SK-N-SH (cell line): ENCODE results near the gene C17orf50. TPM values are rescaled to one million over a fixed set of nuclear protein-coding genes. Genes with fewer than 3 reads are reported as not detected.

ENCODE experiments used
- CTCF ChIA-PET: fragments of 300-600, 350-600 bp; formaldehyde crosslinking; extraction: SDS; loops from one replicate; lab custom pipeline; 2021; lab: Yijun Ruan, JAX
- POLR2A ChIA-PET: fragments of 350-600 bp; sonication (Branson Sonifier 250); formaldehyde crosslinking; extraction: SDS; loops from one replicate; lab custom pipeline; 2020; ENCODE audit warnings: antibody characterized with exemption, inconsistent platforms; lab: Yijun Ruan, JAX
- DNase-seq: peaks from one replicate; pipeline ENCODE4 v3.0.0; 2012
- H2AFZ ChIP-seq: fragments of 200-600 bp; sonication (generic); 2 replicates; pipeline ENCODE4 v1.8.1; 2016; ENCODE audit warnings: antibody characterized with exemption, mild to moderate bottlenecking, low read depth
- H3F3A ChIP-seq: fragments of 200-600 bp; sonication (generic); replicated peaks from 2 replicates; pipeline ENCODE3; 2016; ENCODE audit warnings: antibody characterized with exemption, mild to moderate bottlenecking; ENCODE audit not compliant: insufficient read depth
- H3K27ac ChIP-seq, 2 experiments: fragments of 200-500 bp in 1 of 2; fragments of 200-600 bp in 1 of 2; sonication (Bioruptor generic) in 1 of 2; sonication (generic), shearing (Covaris generic) in 1 of 2; 2 replicates each; pipeline versions ENCODE4 v1.5.1 to v1.6.1; 2014 to 2016; ENCODE audit warnings: low read depth in 2 of 2, inconsistent platforms in 1 of 2, low read length in 1 of 2, mild to moderate bottlenecking in 1 of 2, mixed read lengths in 1 of 2
- H3K27me3 ChIP-seq: fragments of 200-600 bp; sonication (generic), shearing (Covaris generic); 2 replicates; pipeline ENCODE4 v1.6.1; 2016; ENCODE audit warnings: mixed run types; ENCODE audit not compliant: insufficient read depth
- H3K36me3 ChIP-seq, 2 experiments: fragments of 200-500 bp in 1 of 2; fragments of 200-600 bp in 1 of 2; sonication (Bioruptor generic) in 1 of 2; sonication (generic) in 1 of 2; replicated peaks in 1 of 2; 2 replicates each; pipeline versions ENCODE3 to v1.5.1; 2014 to 2016; ENCODE audit warnings: low read length in 1 of 2, mild to moderate bottlenecking in 1 of 2; ENCODE audit not compliant: insufficient read depth in 2 of 2, control insufficient read depth in 1 of 2
- H3K4me1 ChIP-seq, 2 experiments: fragments of 200-500 bp in 1 of 2; fragments of 200-600 bp in 1 of 2; sonication (Bioruptor generic) in 1 of 2; sonication (generic), shearing (Covaris generic) in 1 of 2; 2 replicates each; pipeline versions ENCODE4 v1.5.1 to v1.6.1; 2014 to 2016; ENCODE audit warnings: low read depth in 1 of 2, low read length in 1 of 2, mixed run types in 1 of 2; ENCODE audit not compliant: insufficient read depth in 2 of 2, control insufficient read depth in 1 of 2
- H3K4me2 ChIP-seq: fragments of 200-600 bp; sonication (generic), shearing (Covaris generic); 2 replicates; pipeline ENCODE4 v1.6.1; 2017; ENCODE audit warnings: mixed run types
- H3K4me3 ChIP-seq, 2 experiments: fragments of 200-500 bp in 1 of 2; fragments of 200-600 bp in 1 of 2; sonication (Bioruptor generic) in 1 of 2; sonication (generic), shearing (Covaris generic) in 1 of 2; 2 replicates each; pipeline versions ENCODE4 v1.5.1 to v1.8.1; 2014 to 2016; ENCODE audit warnings: low read depth in 2 of 2, inconsistent platforms in 1 of 2, low read length in 1 of 2, mild to moderate bottlenecking in 1 of 2, mixed read lengths in 1 of 2, moderate library complexity in 1 of 2
- H3K79me2 ChIP-seq: fragments of 200-600 bp; sonication (generic); 2 replicates; pipeline ENCODE4 v1.8.1; 2017; ENCODE audit warnings: mild to moderate bottlenecking; ENCODE audit not compliant: insufficient read depth
- H3K9ac ChIP-seq: fragments of 200-600 bp; sonication (generic); 2 replicates; pipeline ENCODE4 v1.6.1; 2017; ENCODE audit warnings: mixed run types
- H3K9me2 ChIP-seq: fragments of 200-600 bp; sonication (generic); 2 replicates; pipeline ENCODE4 v1.6.1; 2017; ENCODE audit warnings: mixed run types
- H3K9me3 ChIP-seq: fragments of 200-600 bp; sonication (generic); 2 replicates; pipeline ENCODE4 v1.6.1; 2017; ENCODE audit warnings: mixed run types, mild to moderate bottlenecking, moderate library complexity
- H4K20me1 ChIP-seq: fragments of 200-600 bp; sonication (generic); 2 replicates; pipeline ENCODE4 v1.6.1; 2017; ENCODE audit warnings: mild to moderate bottlenecking, mixed run types; ENCODE audit not compliant: insufficient read depth
- ELF1 ChIP-seq: IDR thresholded peaks from 2 replicates; pipeline ENCODE4 v1.4.0; 2012
- EZH2phosphoT487 ChIP-seq: fragments of 200-600 bp; sonication (generic); IDR thresholded peaks from 2 replicates; pipeline ENCODE4 v1.6.1; 2017; ENCODE audit warnings: low read depth, mixed run types, mild to moderate bottlenecking, antibody characterized with exemption, moderate library complexity, borderline replicate concordance
- FOSL2 ChIP-seq: IDR thresholded peaks from 2 replicates; pipeline ENCODE4 v1.4.0; 2012; ENCODE audit warnings: low read depth, mild to moderate bottlenecking, moderate library complexity, borderline replicate concordance
- FOXM1 ChIP-seq: IDR thresholded peaks from 2 replicates; pipeline ENCODE4 v1.4.0; 2012; ENCODE audit warnings: low read depth, mild to moderate bottlenecking
- MXI1 ChIP-seq: IDR thresholded peaks from 2 replicates; pipeline ENCODE4 v1.6.1; 2012; ENCODE audit warnings: mild to moderate bottlenecking, low read depth, low read length, improper control_type of control experiment
- NRF1 ChIP-seq: IDR thresholded peaks from 2 replicates; pipeline ENCODE4 v1.6.1; 2012; ENCODE audit warnings: low read depth, mild to moderate bottlenecking, low read length
- RAD21 ChIP-seq: IDR thresholded peaks from 2 replicates; pipeline ENCODE4 v1.6.1; 2012; ENCODE audit warnings: mild to moderate bottlenecking, low read length
- RXRA ChIP-seq: IDR thresholded peaks from 2 replicates; pipeline ENCODE4 v1.4.0; 2012; ENCODE audit warnings: low read depth, mild to moderate bottlenecking, borderline replicate concordance
- TAF1 ChIP-seq: IDR thresholded peaks from 2 replicates; pipeline ENCODE4 v1.6.1; 2012; ENCODE audit warnings: low read depth, mild to moderate bottlenecking, low read length, moderate library complexity, borderline replicate concordance
- WGBS: methylation state at CpG from one replicate; pipeline ENCODE4 v1.1.6; 2017; ENCODE audit warnings: low lambda C conversion rate; 5-methylcytosine and 5-hydroxymethylcytosine counted together
- polyA plus RNA-seq, 3 experiments: library from polyadenylated mRNA; depleted of rRNA; stranded (reverse); fragments of >200 nt; gene quantifications; 2 replicates each; pipeline ENCODE4 v1.2.3, GENCODE V29; 2012
- TF ChIP-seq, protein P1 (sequence below): fragments of 200-600 bp; sonication (generic); IDR thresholded peaks from 2 replicates; pipeline ENCODE4 v1.6.1; 2017; ENCODE audit warnings: antibody characterized with exemption, mild to moderate bottlenecking, moderate library complexity
- TF ChIP-seq, protein P2 (sequence below): fragments of 150-350 bp; IDR thresholded peaks from 2 replicates; pipeline ENCODE4 v1.6.1; 2016; ENCODE audit warnings: mild to moderate bottlenecking, low read depth, low read length
- TF ChIP-seq, protein P3 (sequence below): IDR thresholded peaks from 2 replicates; pipeline ENCODE4 v1.4.0; 2012; ENCODE audit warnings: low read depth, borderline replicate concordance

C17orf50 gene
- polyA plus RNA-seq, 1 of the 3 experiments (the other 2 are of a cell fraction), result 0.05 TPM

DNA sequence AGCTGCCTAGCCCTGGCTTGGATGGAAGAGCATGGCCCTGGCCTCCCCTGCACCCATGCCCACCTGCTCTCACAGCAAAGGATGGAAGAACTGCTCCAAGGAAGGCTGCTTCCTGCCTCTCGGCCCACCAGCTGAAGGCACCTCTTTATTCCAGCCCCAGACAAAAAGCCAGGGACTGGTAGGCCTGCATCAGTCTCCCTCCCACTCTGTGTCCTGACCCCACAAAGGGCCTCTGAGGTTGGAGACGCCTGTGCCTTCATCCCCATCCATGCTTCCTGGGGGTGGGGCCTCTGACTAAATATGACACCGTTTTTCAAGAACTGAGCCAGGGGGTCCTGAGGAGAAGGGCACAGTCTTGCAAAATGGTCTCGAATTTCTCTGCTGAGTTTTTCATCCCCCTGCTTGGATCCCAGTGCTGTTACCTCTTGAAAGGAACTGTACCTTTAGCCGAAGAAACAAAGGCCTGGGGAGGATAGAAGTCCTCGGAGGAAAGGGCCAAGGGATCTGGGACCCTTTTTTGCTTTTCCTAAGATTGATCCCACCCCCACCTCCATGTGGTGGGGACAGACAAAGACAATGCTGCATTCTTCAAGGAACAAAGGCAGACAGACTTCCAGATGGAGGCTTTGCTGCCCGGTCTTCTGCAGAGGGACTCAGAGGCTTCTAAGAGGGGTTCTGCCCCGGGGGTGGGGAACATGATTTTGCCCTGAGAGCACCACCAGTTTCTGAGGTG is 5.2 kb downstream of the C17orf50 start:
- Histone ChIP-seq H3K27ac (peak overlapping the region in 1 of 2 experiments; percentile 19; a peak in 1 of 4 replicates), H4K20me1 (no peaks in the 10 kb centered on the region), H3K4me1 (peaks cover 0 to 15% of the 10 kb centered on the region in 2 experiments; a peak in 1 of 4 replicates), H3K79me2 (no peaks in the 10 kb centered on the region), H3K9ac (no peak overlapping the region), H3K9me2 (no peaks in the 10 kb centered on the region), H2AFZ (no peak overlapping the region), H3K36me3 (no peaks in the 10 kb centered on the region), H3K4me3 (no peak overlapping the region), H3F3A (no peaks in the 10 kb centered on the region), H3K4me2 (no peak overlapping the region), H3K9me3 (no peaks in the 10 kb centered on the region), H3K27me3 (no peaks in the 10 kb centered on the region)
- ChIA-PET POLR2A (interaction anchor here (3.2 kb wide), 1 partner anchor 43 kb away, joined by 65 read pairs; the partner anchor contains the start of gene TAF15), CTCF (interaction anchor here (0.8 to 31.2 kb wide), 12 partner anchors 10 to 153 kb away, joined by 3 to 809 read pairs (median 40); partner anchors contain the start of genes GAS2L2, MMP28 and TAF15)
- peak; percentile 22 for DNase-seq
- TF ChIP-seq NRF1, result no peak
- TF ChIP-seq, protein P1, sequence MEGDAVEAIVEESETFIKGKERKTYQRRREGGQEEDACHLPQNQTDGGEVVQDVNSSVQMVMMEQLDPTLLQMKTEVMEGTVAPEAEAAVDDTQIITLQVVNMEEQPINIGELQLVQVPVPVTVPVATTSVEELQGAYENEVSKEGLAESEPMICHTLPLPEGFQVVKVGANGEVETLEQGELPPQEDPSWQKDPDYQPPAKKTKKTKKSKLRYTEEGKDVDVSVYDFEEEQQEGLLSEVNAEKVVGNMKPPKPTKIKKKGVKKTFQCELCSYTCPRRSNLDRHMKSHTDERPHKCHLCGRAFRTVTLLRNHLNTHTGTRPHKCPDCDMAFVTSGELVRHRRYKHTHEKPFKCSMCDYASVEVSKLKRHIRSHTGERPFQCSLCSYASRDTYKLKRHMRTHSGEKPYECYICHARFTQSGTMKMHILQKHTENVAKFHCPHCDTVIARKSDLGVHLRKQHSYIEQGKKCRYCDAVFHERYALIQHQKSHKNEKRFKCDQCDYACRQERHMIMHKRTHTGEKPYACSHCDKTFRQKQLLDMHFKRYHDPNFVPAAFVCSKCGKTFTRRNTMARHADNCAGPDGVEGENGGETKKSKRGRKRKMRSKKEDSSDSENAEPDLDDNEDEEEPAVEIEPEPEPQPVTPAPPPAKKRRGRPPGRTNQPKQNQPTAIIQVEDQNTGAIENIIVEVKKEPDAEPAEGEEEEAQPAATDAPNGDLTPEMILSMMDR, result no peak
- no peak for TF ChIP-seq TAF1
- TF ChIP-seq ELF1, result no peak
- TF ChIP-seq EZH2phosphoT487, result no peak
- no peak for TF ChIP-seq RAD21
- TF ChIP-seq RXRA, result no peak
- TF ChIP-seq, protein P2, sequence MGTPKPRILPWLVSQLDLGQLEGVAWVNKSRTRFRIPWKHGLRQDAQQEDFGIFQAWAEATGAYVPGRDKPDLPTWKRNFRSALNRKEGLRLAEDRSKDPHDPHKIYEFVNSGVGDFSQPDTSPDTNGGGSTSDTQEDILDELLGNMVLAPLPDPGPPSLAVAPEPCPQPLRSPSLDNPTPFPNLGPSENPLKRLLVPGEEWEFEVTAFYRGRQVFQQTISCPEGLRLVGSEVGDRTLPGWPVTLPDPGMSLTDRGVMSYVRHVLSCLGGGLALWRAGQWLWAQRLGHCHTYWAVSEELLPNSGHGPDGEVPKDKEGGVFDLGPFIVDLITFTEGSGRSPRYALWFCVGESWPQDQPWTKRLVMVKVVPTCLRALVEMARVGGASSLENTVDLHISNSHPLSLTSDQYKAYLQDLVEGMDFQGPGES, result no peak
- TF ChIP-seq FOXM1, result no peak
- no peak for TF ChIP-seq MXI1
- TF ChIP-seq FOSL2, result no peak
- TF ChIP-seq, protein P3, sequence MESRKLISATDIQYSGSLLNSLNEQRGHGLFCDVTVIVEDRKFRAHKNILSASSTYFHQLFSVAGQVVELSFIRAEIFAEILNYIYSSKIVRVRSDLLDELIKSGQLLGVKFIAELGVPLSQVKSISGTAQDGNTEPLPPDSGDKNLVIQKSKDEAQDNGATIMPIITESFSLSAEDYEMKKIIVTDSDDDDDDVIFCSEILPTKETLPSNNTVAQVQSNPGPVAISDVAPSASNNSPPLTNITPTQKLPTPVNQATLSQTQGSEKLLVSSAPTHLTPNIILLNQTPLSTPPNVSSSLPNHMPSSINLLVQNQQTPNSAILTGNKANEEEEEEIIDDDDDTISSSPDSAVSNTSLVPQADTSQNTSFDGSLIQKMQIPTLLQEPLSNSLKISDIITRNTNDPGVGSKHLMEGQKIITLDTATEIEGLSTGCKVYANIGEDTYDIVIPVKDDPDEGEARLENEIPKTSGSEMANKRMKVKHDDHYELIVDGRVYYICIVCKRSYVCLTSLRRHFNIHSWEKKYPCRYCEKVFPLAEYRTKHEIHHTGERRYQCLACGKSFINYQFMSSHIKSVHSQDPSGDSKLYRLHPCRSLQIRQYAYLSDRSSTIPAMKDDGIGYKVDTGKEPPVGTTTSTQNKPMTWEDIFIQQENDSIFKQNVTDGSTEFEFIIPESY, result no peak
- 52% methylated on average over 6 of the region's 8 CpGs for WGBS
